Measurements from ENCODE around the gene GALNT5.

The GALNT5 gene

DNA sequence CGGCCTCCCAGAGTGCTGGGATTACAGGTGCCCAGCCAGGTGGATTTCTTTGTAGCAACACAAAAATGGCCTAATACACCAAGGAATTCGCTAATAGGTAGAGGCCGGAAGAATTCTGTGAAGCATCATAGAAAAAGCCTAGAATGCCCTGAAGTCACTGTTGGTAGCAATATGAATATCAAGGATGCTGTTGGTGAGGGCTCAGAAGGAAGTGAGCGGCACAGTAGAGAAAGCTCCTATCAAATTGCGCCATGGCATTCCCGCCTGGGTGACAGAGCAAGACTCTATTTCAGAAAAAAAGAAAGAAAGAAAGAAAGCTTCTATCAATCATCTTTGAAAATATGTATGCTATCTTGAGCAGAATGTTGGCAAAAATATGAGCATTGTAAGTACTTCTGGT is 23.8 kb downstream of the GALNT5 start:
- ChIA-PET POLR2A (ENCODE audit: low non-redundant PET) (no interaction called here), CTCF (interaction anchor here (0.5 to 0.9 kb wide), 3 partner anchors 21 to 172 kb away, joined by 3 to 5 read pairs (median 4); no protein-coding TSS in a partner anchor)
- TF ChIP-seq CTCF (conservative IDR thresholded peaks at IDR 0.05; ENCODE audit: low read depth) = no peak
- H3K27ac ChIP-seq = no peak overlapping the region
- no peak for DNase-seq (ENCODE audit: low spot score)

DNA sequence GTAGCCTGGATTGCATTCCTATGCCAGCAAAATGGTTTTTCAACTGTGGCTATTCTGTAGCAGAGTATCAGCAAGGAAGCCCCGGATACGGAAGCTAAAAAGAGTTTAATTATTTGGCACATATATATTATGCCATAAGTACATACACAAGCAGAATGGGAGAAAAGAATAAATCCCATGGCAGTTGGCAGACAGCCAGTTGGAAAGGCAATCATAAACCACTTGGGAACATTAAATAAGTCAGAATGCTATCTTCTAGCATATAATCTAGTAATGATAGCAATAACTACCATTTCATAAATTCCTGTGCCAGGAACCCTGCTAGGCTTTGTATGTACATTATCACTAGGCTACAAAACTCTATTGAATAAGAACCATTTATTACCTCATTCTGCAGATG is 26.0 kb downstream of the GALNT5 start:
- ChIA-PET CTCF (no interaction called here), POLR2A (ENCODE audit: low non-redundant PET) (no interaction called here)
- no peak for TF ChIP-seq CTCF (conservative IDR thresholded peaks at IDR 0.05; ENCODE audit: low read depth)
- DNase-seq (ENCODE audit: low spot score) = no peak
- no peak overlapping the region for H3K27ac ChIP-seq

- CTCF ChIA-PET = no interaction called here
- TF ChIP-seq CTCF (conservative IDR thresholded peaks at IDR 0.05; ENCODE audit: low read depth) = no peak
- no peak overlapping the region for H3K27ac ChIP-seq
- DNase-seq (ENCODE audit: low spot score) = no peak
- POLR2A ChIA-PET (ENCODE audit: low non-redundant PET) = no interaction called here
These were observed 29.7 kb downstream of the GALNT5 start for GRCh38 chr2:157287160-157287559.

DNA sequence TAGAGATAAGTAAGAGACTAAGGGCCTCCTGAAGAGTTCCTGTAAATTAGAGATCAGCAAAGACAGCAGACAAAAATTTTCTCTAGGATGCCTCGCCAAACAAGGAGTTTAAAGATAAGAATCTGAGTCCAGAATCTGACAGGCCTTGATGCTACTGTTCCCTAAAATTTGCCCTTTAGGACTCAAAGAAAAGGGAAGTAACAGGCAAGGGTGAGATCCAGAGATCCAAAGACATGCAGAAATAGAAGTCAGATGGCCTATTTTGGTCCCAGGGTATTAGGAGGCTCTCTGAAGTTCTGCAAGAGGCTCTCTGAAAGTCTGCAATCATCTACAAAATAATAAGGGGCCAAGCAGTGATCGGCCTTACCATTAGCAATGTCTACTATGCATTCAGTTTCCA is 33.0 kb downstream of the GALNT5 start:
- POLR2A ChIA-PET (ENCODE audit: low non-redundant PET) = no interaction called here
- DNase-seq (ENCODE audit: low spot score) = no peak
- CTCF ChIA-PET = no interaction called here
- TF ChIP-seq CTCF (conservative IDR thresholded peaks at IDR 0.05; ENCODE audit: low read depth) = no peak
- no peak overlapping the region for H3K27ac ChIP-seq

DNA sequence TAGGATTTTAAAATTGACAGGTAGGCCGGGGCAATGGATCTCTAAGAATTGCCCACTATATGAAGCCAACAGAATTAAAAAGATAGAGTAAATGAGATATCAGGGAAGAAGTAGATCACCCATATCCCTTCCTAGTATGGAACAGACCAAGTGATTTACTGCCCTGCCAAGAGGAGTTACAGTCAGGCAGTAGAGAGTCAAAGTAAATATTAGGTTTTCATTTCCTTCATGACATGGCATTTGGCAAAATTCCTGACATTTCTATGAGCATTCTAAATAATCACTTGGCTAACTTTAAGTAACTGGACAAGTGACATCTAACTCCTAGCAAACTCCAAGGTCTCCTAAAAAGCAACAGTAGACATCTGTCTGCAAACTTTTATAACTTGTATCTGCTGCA is 33.5 kb downstream of the GALNT5 start:
- H3K27ac ChIP-seq = no peak overlapping the region
- CTCF ChIA-PET = interaction anchor here (0.6 kb wide), 1 partner anchor 174 kb away, joined by 3 read pairs; no protein-coding TSS in a partner anchor
- no peak for TF ChIP-seq CTCF (conservative IDR thresholded peaks at IDR 0.05; ENCODE audit: low read depth)
- DNase-seq (ENCODE audit: low spot score) = no peak
- POLR2A ChIA-PET (ENCODE audit: low non-redundant PET) = no interaction called here

GRCh38 chr2:157292853-157293252 is 35.3 kb downstream of the GALNT5 start:
- ChIA-PET CTCF (no interaction called here), POLR2A (ENCODE audit: low non-redundant PET) (no interaction called here)
- TF ChIP-seq CTCF (conservative IDR thresholded peaks at IDR 0.05; ENCODE audit: low read depth) = no peak
- no peak overlapping the region for H3K27ac ChIP-seq
- no peak for DNase-seq (ENCODE audit: low spot score)

- CTCF ChIA-PET = no interaction called here
- POLR2A ChIA-PET (ENCODE audit: low non-redundant PET) = no interaction called here
- TF ChIP-seq CTCF (conservative IDR thresholded peaks at IDR 0.05; ENCODE audit: low read depth) = no peak
- DNase-seq (ENCODE audit: low spot score) = no peak
- no peak overlapping the region for H3K27ac ChIP-seq
These were observed 39.0 kb downstream of the GALNT5 start for GRCh38 chr2:157296490-157296889.

All from RWPE1 (cell line).